Measurements from ENCODE around the gene CPNE8.
"Not testable (repeated sequence)": the region's sequence is repeated elsewhere in the genome, so short reads cannot be mapped to it uniquely, and the experiment has no call there.

The CPNE8 gene

DNA sequence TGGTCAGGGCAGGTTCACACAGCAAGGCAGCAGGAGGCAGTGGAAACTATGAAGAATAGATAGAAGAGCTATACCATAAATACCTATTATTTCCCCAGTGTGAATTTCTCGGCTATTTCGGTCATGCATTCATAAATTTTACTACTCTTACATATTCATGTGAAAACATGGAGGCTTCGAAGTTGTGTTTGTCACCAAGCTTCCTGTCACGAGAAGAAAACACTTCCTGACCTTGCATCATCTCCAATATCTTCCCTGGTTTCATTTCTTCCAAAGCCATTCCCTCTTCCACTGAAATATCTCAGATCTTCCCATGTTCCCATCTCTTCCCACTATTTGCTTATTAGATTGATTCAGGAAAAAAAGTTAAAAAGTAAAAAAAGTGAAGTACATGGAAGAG, 80.4 kb downstream of the CPNE8 start:
- no peak for DNase-seq (ENCODE audit: low spot score)

GRCh38 chr12:38823738-38824137, 81.7 kb downstream of the CPNE8 start:
- peak; percentile 54 for DNase-seq (ENCODE audit: low spot score)

GRCh38 chr12:38823314-38823713, 82.1 kb downstream of the CPNE8 start:
- no peak for DNase-seq (ENCODE audit: low spot score)

GRCh38 chr12:38817942-38818341, 87.4 kb downstream of the CPNE8 start:
- no peak for DNase-seq (ENCODE audit: low spot score)

DNA sequence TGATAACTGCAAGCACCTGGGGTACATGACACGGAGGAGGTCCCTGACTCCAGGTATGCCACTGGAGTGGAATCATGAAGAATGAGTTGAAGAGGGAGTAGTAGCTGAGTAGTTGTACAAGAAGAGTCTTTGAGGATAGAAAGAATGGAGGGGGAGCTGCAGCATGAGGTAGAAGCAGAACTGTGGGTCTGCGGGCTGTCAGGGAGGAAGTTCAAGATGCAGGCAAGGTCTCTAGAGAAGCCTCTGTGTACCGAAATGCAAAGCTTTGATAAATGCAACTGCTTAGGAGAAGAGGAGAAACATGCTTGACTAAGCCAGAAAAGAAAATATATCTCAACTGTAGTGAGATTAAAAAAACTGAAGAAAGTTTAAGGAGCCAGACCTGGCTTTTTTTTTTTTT, 91.5 kb downstream of the CPNE8 start:
- DNase-seq (ENCODE audit: low spot score) = no peak

GRCh38 chr12:38811814-38812356, 93.5 kb downstream of the CPNE8 start:
- no peak for DNase-seq (ENCODE audit: low spot score)

- DNase-seq (ENCODE audit: low spot score) = no peak
These were observed 95.6 kb downstream of the CPNE8 start for GRCh38 chr12:38809832-38810231.

GRCh38 chr12:38788106-38788505, 117.3 kb downstream of the CPNE8 start:
- DNase-seq (ENCODE audit: low spot score) = no peak

DNA sequence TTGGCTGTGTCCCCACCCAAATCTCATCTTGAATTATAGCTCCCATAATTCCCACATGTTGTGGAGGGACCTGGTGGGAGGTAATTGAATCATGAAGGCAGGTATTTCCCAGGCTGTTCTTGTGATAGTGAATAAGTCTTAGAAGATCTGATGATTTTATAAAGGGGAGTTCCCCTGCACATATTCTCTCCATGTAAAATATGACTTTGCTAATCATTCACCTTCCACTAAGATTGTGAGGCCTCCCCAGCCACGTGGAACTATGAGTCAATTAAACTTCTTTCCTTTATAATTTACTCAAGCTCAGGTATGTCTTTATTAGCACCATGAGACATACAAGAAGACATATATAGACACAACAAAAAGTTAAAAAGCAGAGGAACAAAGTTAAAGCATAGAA, 120.0 kb downstream of the CPNE8 start:
- no peak for DNase-seq (ENCODE audit: low spot score)

GRCh38 chr12:38783304-38783703, 122.1 kb downstream of the CPNE8 start:
- no peak for DNase-seq (ENCODE audit: low spot score)

- DNase-seq (ENCODE audit: low spot score) = no peak
These were observed 123.0 kb downstream of the CPNE8 start for GRCh38 chr12:38782359-38782758.

DNA sequence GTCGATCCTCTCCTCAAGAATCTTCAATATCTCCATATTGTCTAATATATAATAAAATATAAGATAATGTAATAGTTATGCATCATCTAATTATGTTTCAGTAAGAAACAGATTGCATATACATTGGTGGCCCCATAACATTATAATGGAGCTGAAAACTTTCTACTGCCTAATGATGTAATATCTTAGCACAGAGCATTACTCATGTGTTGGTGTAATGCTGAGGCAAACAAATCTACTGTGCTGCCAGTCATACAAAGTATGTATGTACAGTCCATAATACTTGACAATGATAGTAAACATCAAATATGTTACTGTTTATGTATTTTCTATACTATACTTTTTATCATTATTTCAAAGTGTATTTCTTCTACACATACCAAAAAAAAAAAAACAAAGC, 128.7 kb downstream of the CPNE8 start:
- DNase-seq (ENCODE audit: low spot score) = no peak

- DNase-seq (ENCODE audit: low spot score) = no peak
These were observed 129.9 kb downstream of the CPNE8 start for GRCh38 chr12:38775457-38775856.

GRCh38 chr12:38772437-38772836, 133.0 kb downstream of the CPNE8 start:
- DNase-seq (ENCODE audit: low spot score) = no peak

DNA sequence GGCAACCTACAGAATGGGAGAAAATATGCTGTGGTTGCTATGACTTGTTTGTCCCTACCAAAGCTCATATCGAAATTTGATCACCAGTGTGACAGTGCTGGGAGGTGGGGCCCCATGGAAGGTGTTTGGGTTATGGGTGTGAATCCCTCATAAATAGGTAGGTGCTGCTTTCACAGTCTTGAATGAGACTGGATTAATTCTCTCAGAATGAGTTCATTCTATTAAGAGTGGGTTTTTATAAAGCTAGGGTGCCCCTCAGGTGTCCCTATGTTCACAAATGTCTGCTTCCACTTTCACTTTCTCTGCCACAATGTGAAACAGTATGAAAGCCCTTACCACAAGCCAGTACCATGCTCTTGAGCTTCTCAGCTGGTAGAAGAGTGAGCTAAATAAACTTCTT, 133.5 kb downstream of the CPNE8 start:
- no peak for DNase-seq (ENCODE audit: low spot score)

- DNase-seq (ENCODE audit: low spot score) = no peak
These were observed 143.6 kb downstream of the CPNE8 start for GRCh38 chr12:38761636-38762342.

- DNase-seq (ENCODE audit: low spot score) = no peak
These were observed 144.3 kb downstream of the CPNE8 start for GRCh38 chr12:38761111-38761510.

DNA sequence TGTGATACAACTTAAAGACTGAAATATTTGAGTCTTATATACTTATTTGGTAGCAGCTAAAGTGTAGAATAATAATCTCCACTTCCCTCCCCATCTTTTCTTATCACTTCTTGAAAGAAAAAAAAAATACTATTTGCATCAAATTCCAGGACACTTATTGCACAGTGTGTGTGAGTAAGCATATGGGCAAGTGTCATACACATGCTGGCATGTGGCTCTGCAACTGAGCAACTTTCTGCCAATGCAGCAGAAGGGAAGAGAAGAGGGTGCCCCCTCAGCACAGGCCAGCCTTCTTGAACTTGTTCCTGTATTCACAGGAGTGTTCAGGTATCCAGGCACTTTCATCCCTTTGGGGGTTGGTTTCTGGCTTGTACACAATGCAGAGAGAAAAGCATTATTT, 145.8 kb downstream of the CPNE8 start:
- DNase-seq (ENCODE audit: low spot score) = no peak

DNA sequence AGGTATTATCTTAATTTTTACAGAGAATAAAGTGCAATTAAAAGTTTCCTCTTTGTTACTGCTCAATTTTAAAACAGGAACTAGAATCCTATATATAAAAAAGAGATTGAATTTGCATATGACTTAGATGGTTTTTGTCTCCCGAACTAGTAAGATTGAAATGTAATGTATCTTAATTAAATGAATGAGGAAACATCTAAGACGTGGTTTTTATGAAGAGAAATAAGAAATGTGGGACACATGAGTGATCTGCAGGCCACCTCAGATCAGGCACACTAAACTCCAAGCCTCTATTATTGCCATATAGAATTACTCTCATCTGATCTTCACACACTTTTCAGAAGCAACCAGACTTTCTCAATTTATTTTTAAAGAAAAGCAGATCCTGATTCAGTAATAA, 158.6 kb downstream of the CPNE8 start:
- DNase-seq (ENCODE audit: low spot score) = no peak

- DNase-seq (ENCODE audit: low spot score) = no peak
These were observed 159.8 kb downstream of the CPNE8 start for GRCh38 chr12:38745601-38746000.

DNA sequence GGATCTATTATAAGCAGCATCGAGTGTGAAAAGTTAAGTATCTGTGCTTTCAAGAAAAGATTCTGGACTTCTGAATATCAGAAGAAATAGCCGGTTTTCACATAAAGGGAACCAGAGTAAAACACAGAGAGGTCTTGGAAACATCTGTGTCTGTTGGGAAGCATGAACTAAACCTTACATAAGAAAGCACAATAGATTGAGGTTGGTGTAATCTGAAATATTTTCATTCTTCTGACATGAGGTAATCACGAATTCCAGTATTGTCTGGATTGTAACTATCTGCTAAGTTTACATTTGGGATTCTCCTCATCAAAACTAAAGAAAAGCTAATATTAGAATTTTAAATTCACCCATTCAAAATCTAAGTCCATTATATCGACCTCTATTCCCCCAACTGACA, 161.3 kb downstream of the CPNE8 start:
- no peak for DNase-seq (ENCODE audit: low spot score)

DNA sequence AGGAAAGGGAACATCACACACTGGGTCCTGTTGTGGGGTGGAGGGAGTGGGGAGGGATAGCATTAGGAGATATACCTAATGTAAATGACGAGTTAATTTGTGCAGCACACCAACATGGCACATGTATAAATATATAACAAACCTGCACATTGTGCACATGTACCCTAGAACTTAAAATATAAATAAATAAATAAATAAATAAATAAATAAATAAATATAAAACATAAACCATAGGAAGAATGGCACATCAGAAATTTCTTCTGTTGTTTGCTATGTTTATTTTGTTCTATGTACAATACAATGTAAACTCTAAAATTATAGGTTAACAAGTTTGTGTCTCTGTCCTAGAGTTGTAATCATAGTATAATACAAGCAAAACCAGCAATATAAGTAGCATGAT, 162.9 kb downstream of the CPNE8 start:
- DNase-seq (ENCODE audit: low spot score) = not testable (repeated sequence)

DNA sequence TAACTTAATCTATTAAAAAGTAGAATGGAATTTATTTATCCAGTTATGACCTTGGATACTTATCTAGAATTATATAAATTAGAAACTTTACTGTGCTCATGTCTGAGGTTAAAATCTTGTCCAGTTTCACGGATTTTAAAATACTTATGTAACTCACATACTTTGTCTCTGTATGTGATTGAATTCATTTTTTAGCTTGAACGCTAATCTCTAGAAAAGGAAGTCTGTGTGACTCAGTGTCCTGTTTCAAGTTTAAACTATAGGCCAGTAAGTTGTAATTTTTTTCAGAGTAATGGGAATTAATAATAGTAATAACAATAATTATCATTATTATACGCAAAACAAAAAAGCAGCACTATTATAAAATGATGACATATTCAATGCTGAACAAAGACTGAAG, 168.6 kb downstream of the CPNE8 start:
- no peak for DNase-seq (ENCODE audit: low spot score)

DNA sequence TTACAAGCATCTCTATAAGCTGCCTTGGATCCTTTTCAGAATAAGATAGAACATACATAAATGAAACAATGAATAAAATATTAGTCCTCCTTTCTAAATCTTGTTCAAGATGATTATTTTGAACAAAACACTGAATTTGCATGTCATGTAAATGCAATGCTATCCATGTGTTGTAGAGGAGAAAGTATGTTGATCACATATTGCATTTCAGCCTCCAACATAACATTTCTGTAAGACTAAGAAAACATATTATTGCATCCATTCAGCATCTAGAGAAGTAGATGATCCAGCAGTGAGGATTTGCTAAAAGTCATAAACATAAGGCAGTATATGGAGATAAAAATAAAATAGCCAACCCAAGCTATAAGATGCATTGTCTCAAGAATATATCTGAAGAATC, 172.6 kb downstream of the CPNE8 start:
- no peak for DNase-seq (ENCODE audit: low spot score)

All from COLO829 (cell line).